CD4-positive, alpha-beta T cell (primary cell): Measurements from ENCODE around the gene MYH11. TPM values are rescaled to one million over a fixed set of nuclear protein-coding genes. Genes with fewer than 3 reads are reported as not detected.

Experiments
- ATAC-seq: fragments of 200-7000 bp; cut with Tn5 transposase; one replicate; pipeline ENCODE4 v1.10.0; 2022; ENCODE audit warnings: mild to moderate bottlenecking; ENCODE audit not compliant: poor library complexity
- CTCF ChIA-PET: fragments of 350-600 bp; sonication (Branson Sonifier 250); formaldehyde crosslinking; loops from one replicate; lab custom pipeline; 2021; ENCODE audit warnings: antibody characterized with exemption, inconsistent platforms; lab: Charles Lee
- POLR2A ChIA-PET: fragments of 350-600 bp; sonication (Branson Sonifier 250); formaldehyde crosslinking; loops from one replicate; lab custom pipeline; 2021; ENCODE audit warnings: antibody characterized with exemption, inconsistent platforms; lab: Charles Lee
- DNase-seq, 14 experiments: peaks; one replicate each; pipeline ENCODE4 v3.0.0-alpha.2; 2013 to 2020; ENCODE audit warnings: mixed read lengths in 2 of 14
- H3K27ac ChIP-seq, 2 donors: one replicate each; pipeline versions ENCODE4 v1.5.1 to v1.7.0; 2013; ENCODE audit warnings: low read length in 2 of 2, low read depth in 1 of 2, mild to moderate bottlenecking in 1 of 2
- H3K27me3 ChIP-seq, 2 experiments: 1 replicate in 1 of 2; 2 replicates in 1 of 2; pipeline versions ENCODE4 v1.6.1 to v1.7.0; 2013; ENCODE audit warnings: low read length in 2 of 2, control low read depth in 1 of 2, mild to moderate bottlenecking in 1 of 2, moderate library complexity in 1 of 2; ENCODE audit not compliant: insufficient read depth in 2 of 2, control insufficient read depth in 1 of 2
- H3K36me3 ChIP-seq: one replicate; pipeline ENCODE4 v1.6.1; 2013; ENCODE audit warnings: low read length, control low read depth; ENCODE audit not compliant: insufficient read depth
- H3K4me1 ChIP-seq: one replicate; pipeline ENCODE4 v1.6.1; 2013; ENCODE audit warnings: low read length, control low read depth; ENCODE audit not compliant: insufficient read depth
- H3K4me3 ChIP-seq: one replicate; pipeline ENCODE4 v1.5.1; 2013; ENCODE audit warnings: mild to moderate bottlenecking, low read length, moderate library complexity
- H3K9me3 ChIP-seq, 2 experiments: 1 replicate in 1 of 2; 2 replicates in 1 of 2; pipeline versions ENCODE4 v1.6.1 to v1.7.0; 2013; ENCODE audit warnings: low read length in 2 of 2, mild to moderate bottlenecking in 2 of 2, control low read depth in 1 of 2, moderate library complexity in 1 of 2; ENCODE audit not compliant: control insufficient read depth in 1 of 2, insufficient read depth in 1 of 2
- H3K27ac Mint-ChIP-seq: one replicate; pipeline ENCODE4 v1.8.0; 2020; ENCODE audit warnings: mixed read lengths
- H3K27me3 Mint-ChIP-seq: one replicate; pipeline ENCODE4 v1.8.0; 2021; ENCODE audit warnings: mixed read lengths
- H3K36me3 Mint-ChIP-seq: one replicate; pipeline ENCODE4 v1.8.0; 2021; ENCODE audit warnings: low read depth, mixed read lengths
- H3K4me1 Mint-ChIP-seq: one replicate; pipeline ENCODE4 v1.8.0; 2021; ENCODE audit warnings: low read depth, mixed read lengths
- H3K4me3 Mint-ChIP-seq: one replicate; pipeline ENCODE4 v1.8.0; 2020; ENCODE audit warnings: mild to moderate bottlenecking, mixed read lengths
- H3K9me3 Mint-ChIP-seq: one replicate; pipeline ENCODE4 v1.8.0; 2020; ENCODE audit warnings: mixed read lengths
- intact Hi-C, 2 experiments: fragments of 100-400 bp; cut with DNase I in 1 of 2; cut with micrococcal nuclease in 1 of 2; formaldehyde crosslinking; loops; one replicate each; pipeline versions ENCODE4 v1.15.1 to v1.9.0; 2023 to 2025; cut with DNase I, micrococcal nuclease
- total RNA-seq, 174 experiments: library from RNA in 2 of 174; stranded (reverse) in 2 of 174; gene quantifications; one replicate each; pipeline ENCODE4 v1.2.3 and lab custom pipeline; 2021 to 2026
- TF ChIP-seq, protein P1 (sequence below): fragments of 200-600 bp; IDR thresholded peaks from one replicate; pipeline ENCODE4 v1.8.0; 2022; ENCODE audit warnings: antibody characterized with exemption, mild to moderate bottlenecking

MYH11 gene
- total RNA-seq, 2 experiments from 2014 or later = not detected

- H3K9me3 ChIP-seq = no peaks in the 10 kb centered on the region
- DNase-seq (no peak), ATAC-seq (no peak)
- no peaks in the 10 kb centered on the region for H3K36me3 ChIP-seq
- Mint-ChIP-seq H3K9me3 (no peaks in the 10 kb centered on the region), H3K27ac (no peak overlapping the region), H3K4me1 (no peaks in the 10 kb centered on the region), H3K27me3 (peaks cover 34% of the 10 kb centered on the region), H3K36me3 (no peaks in the 10 kb centered on the region), H3K4me3 (no peak overlapping the region)
- intact Hi-C loops = no loop called here
- TF ChIP-seq, protein P1, sequence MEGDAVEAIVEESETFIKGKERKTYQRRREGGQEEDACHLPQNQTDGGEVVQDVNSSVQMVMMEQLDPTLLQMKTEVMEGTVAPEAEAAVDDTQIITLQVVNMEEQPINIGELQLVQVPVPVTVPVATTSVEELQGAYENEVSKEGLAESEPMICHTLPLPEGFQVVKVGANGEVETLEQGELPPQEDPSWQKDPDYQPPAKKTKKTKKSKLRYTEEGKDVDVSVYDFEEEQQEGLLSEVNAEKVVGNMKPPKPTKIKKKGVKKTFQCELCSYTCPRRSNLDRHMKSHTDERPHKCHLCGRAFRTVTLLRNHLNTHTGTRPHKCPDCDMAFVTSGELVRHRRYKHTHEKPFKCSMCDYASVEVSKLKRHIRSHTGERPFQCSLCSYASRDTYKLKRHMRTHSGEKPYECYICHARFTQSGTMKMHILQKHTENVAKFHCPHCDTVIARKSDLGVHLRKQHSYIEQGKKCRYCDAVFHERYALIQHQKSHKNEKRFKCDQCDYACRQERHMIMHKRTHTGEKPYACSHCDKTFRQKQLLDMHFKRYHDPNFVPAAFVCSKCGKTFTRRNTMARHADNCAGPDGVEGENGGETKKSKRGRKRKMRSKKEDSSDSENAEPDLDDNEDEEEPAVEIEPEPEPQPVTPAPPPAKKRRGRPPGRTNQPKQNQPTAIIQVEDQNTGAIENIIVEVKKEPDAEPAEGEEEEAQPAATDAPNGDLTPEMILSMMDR = no peak
- no peak overlapping the region for H3K4me3 ChIP-seq
- peaks cover 5 to 19% of the 10 kb centered on the region in 2 experiments for H3K27me3 ChIP-seq
- H3K4me1 ChIP-seq = no peaks in the 10 kb centered on the region
- ChIA-PET POLR2A (no interaction called here), CTCF (no interaction called here)
- no peak overlapping the region for H3K27ac ChIP-seq
Measured at GRCh38 chr16:15807603-15808009, 49.2 kb downstream of the MYH11 start.

DNA sequence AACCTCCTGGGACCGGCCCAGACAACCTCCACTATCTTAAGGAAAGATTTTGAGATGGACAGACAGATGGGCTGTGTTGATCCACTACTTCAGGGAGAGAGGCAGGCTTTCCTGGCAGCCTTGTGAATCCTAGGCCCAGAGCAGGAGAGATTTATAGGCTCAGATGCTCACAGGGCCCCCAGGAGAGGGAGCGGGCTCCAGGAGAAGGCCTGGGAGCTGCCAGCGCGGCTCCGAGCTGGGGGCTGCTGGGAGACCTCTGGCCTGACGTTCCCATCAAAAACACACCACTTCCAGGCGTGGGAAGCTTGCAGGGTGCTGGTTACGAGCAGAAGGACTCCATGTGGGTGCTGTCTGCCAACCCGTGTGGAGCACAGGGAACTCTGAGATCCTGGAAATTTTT, 53.2 kb downstream of the MYH11 start:
- Mint-ChIP-seq H3K4me1 (no peaks in the 10 kb centered on the region), H3K4me3 (no peak overlapping the region), H3K9me3 (no peaks in the 10 kb centered on the region), H3K27ac (no peak overlapping the region), H3K36me3 (no peaks in the 10 kb centered on the region), H3K27me3 (peaks cover 10% of the 10 kb centered on the region)
- ATAC-seq = no peak
- H3K4me1 ChIP-seq = no peaks in the 10 kb centered on the region
- TF ChIP-seq, protein P1 = no peak
- intact Hi-C loops = no loop called here
- POLR2A ChIA-PET = no interaction called here
- H3K27me3 ChIP-seq = peaks cover 0 to 6% of the 10 kb centered on the region in 2 experiments
- H3K36me3 ChIP-seq = no peaks in the 10 kb centered on the region
- no peak for DNase-seq
- no peak overlapping the region for H3K27ac ChIP-seq
- no peak overlapping the region for H3K4me3 ChIP-seq
- H3K9me3 ChIP-seq = peaks cover 0 to 3% of the 10 kb centered on the region in 2 experiments
- CTCF ChIA-PET = no interaction called here

- H3K27ac ChIP-seq = no peak overlapping the region
- H3K4me1 Mint-ChIP-seq = no peaks in the 10 kb centered on the region
- H3K9me3 ChIP-seq = peaks cover 4 to 9% of the 10 kb centered on the region in 2 experiments
- no peaks in the 10 kb centered on the region for H3K36me3 ChIP-seq
- H3K4me1 ChIP-seq = no peaks in the 10 kb centered on the region
- H3K27me3 Mint-ChIP-seq = peaks cover 5% of the 10 kb centered on the region
- DNase-seq (no peak), ATAC-seq (no peak)
- intact Hi-C loops = no loop called here
- ChIA-PET CTCF (no interaction called here), POLR2A (no interaction called here)
- H3K9me3 Mint-ChIP-seq = peaks cover 7% of the 10 kb centered on the region
- TF ChIP-seq, protein P1 = no peak
- no peak overlapping the region for H3K4me3 ChIP-seq
- no peak overlapping the region for H3K4me3 Mint-ChIP-seq
- no peak overlapping the region for H3K27ac Mint-ChIP-seq
- no peaks in the 10 kb centered on the region for H3K27me3 ChIP-seq
- H3K36me3 Mint-ChIP-seq = no peaks in the 10 kb centered on the region
Measured at GRCh38 chr16:15799851-15800495, 56.9 kb downstream of the MYH11 start.
